Kidney (tissue), 14 donors: ENCODE data around the gene LIN28B. TPM values are rescaled to one million over a fixed set of nuclear protein-coding genes. Genes with fewer than 3 reads are reported as not detected.

Experiments
- DNase-seq, 5 donors: peaks; one replicate each; pipeline ENCODE4 v3.0.0-alpha.2; 2013 to 2020
- FAIRE-seq: peaks from 2 replicates; lab custom pipeline; 2012; peaks lifted over from hg19 to GRCh38; lab: Jason Lieb, UNC
- H3K27ac ChIP-seq, 2 donors: one replicate each; pipeline ENCODE4 v1.7.0; 2013; ENCODE audit warnings: low read depth in 2 of 2, low read length in 2 of 2, inconsistent platforms in 1 of 2
- H3K27me3 ChIP-seq: one replicate; pipeline ENCODE4 v1.7.1; 2013; ENCODE audit warnings: low read length, inconsistent platforms; ENCODE audit not compliant: control insufficient read depth, insufficient read depth
- H3K36me3 ChIP-seq, 3 donors: one replicate each; pipeline versions ENCODE4 v1.7.0 to v1.7.1; 2013; ENCODE audit warnings: low read length in 3 of 3, control low read depth in 1 of 3, inconsistent platforms in 1 of 3; ENCODE audit not compliant: insufficient read depth in 3 of 3, control insufficient read depth in 2 of 3
- H3K4me1 ChIP-seq, 3 donors: one replicate each; pipeline versions ENCODE4 v1.7.0 to v1.7.1; 2013; ENCODE audit warnings: low read length in 3 of 3, inconsistent platforms in 1 of 3, low read depth in 1 of 3; ENCODE audit not compliant: control insufficient read depth in 2 of 3, insufficient read depth in 2 of 3
- H3K4me3 ChIP-seq, 3 donors: one replicate each; pipeline versions ENCODE4 v1.7.0 to v1.8.1; 2013; ENCODE audit warnings: low read length in 3 of 3, control low read depth in 1 of 3, inconsistent platforms in 1 of 3
- H3K9ac ChIP-seq, 3 donors: one replicate each; pipeline versions ENCODE4 v1.7.0 to v1.7.1; 2013; ENCODE audit warnings: low read length in 3 of 3, control low read depth in 1 of 3, inconsistent platforms in 1 of 3
- H3K9me3 ChIP-seq, 3 donors: one replicate each; pipeline versions ENCODE4 v1.7.0 to v1.7.1; 2013; ENCODE audit warnings: low read length in 3 of 3, control low read depth in 1 of 3, inconsistent platforms in 1 of 3; ENCODE audit not compliant: control insufficient read depth in 2 of 3, insufficient read depth in 1 of 3
- intact Hi-C: fragments of 100-400 bp; cut with DNase I; formaldehyde crosslinking; loops from one replicate; pipeline ENCODE4 v1.11.1; 2022
- polyA plus RNA-seq: library from polyadenylated mRNA; stranded (reverse); fragments of 350-450 nt; fragmentation: Illumina TruSeq; extraction: RNeasy Lipid Tissue Mini Kit (QIAGEN cat#74804); gene quantifications from one replicate; pipeline ENCODE4 v1.2.3, GENCODE V29; 2014; ENCODE audit warnings: low read depth, low replicate concordance; ENCODE audit not compliant: insufficient read depth
- total RNA-seq: library from RNA; stranded (reverse); fragmentation: NEBNext Ultra II Directional; extraction: Animal tissue kit (Norgen Biotek cat#: 25700); gene quantifications from one replicate; pipeline ENCODE4 v1.2.1, GENCODE V29; 2021
- TF ChIP-seq, protein P1 (sequence below): IDR thresholded peaks from 3 replicates; pipeline ENCODE4 v1.5.1; 2012; ENCODE audit warnings: mild to moderate bottlenecking, moderate library complexity, borderline replicate concordance; ENCODE audit not compliant: insufficient read depth; ENCODE audit errors: extremely low read depth
- donor health status: control.
- donor health status: control.
- donor health status: control.
- donor health status: control.
- donor health status: control.
- donor health status: DM: yes; HTN: yes; CAD: no.
- donor health status: Normal renal cell carcinoma (clear cell type).

Gene LIN28B
- total and polyA plus RNA-seq, 2 donors from 2014 or later = not detected

DNA sequence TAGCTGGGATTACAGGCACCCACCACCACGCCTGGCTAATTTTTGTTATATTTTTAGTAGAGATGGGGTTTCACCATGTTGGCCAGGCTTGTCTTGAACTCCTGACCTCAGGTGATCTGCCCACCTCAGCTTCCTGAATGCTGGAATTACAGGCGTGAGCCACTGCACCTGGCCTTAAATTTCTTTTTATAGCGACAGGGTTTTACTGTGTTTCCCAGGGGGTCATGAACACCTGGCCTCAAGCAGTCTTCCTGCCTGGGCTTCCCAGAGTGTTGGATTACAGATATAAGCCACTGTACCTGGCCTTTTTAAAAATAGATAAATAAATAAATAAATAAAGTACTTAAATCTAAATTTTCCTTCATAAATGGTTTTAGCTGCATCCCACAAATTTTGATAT lies 57.5 kb downstream of the LIN28B start:
- Histone ChIP-seq H3K4me1 (no peaks in the 10 kb centered on the region), H3K27ac (no peak overlapping the region), H3K9me3 (no peaks in the 10 kb centered on the region), H3K4me3 (no peak overlapping the region), H3K9ac (no peak overlapping the region), H3K36me3 (no peaks in the 10 kb centered on the region), H3K27me3 (no peaks in the 10 kb centered on the region)
- TF ChIP-seq, protein P1, sequence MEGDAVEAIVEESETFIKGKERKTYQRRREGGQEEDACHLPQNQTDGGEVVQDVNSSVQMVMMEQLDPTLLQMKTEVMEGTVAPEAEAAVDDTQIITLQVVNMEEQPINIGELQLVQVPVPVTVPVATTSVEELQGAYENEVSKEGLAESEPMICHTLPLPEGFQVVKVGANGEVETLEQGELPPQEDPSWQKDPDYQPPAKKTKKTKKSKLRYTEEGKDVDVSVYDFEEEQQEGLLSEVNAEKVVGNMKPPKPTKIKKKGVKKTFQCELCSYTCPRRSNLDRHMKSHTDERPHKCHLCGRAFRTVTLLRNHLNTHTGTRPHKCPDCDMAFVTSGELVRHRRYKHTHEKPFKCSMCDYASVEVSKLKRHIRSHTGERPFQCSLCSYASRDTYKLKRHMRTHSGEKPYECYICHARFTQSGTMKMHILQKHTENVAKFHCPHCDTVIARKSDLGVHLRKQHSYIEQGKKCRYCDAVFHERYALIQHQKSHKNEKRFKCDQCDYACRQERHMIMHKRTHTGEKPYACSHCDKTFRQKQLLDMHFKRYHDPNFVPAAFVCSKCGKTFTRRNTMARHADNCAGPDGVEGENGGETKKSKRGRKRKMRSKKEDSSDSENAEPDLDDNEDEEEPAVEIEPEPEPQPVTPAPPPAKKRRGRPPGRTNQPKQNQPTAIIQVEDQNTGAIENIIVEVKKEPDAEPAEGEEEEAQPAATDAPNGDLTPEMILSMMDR = no peak
- FAIRE-seq (no peak), DNase-seq (peak in 3 of 5 donors; percentile 9 to 21 (median 21))
- intact Hi-C loops = no loop called here

DNA sequence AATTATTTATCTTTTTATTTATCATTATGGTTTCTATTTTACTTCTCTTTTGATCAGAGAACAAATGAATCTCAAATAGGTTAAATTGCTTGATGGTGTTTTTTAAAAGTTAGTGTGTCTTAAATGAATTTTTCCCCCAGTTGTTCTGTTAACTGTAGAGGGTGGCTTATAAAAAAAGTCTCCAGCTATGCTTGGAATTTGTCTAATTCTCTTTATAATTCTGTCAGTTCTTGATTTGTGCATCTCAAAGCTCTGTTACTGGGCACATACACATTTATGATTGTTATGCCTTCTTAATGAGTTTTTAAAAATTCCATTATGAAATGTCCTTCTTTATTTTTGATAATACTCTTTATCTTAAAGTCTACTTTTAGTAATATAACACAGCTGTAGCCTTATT lies 58.0 kb downstream of the LIN28B start:
- Histone ChIP-seq H3K4me3 (no peak overlapping the region), H3K36me3 (no peaks in the 10 kb centered on the region), H3K27me3 (no peaks in the 10 kb centered on the region), H3K27ac (no peak overlapping the region), H3K9me3 (no peaks in the 10 kb centered on the region), H3K9ac (no peak overlapping the region), H3K4me1 (no peaks in the 10 kb centered on the region)
- intact Hi-C loops = no loop called here
- FAIRE-seq (no peak), DNase-seq (no peak)
- TF ChIP-seq, protein P1 = no peak

DNA sequence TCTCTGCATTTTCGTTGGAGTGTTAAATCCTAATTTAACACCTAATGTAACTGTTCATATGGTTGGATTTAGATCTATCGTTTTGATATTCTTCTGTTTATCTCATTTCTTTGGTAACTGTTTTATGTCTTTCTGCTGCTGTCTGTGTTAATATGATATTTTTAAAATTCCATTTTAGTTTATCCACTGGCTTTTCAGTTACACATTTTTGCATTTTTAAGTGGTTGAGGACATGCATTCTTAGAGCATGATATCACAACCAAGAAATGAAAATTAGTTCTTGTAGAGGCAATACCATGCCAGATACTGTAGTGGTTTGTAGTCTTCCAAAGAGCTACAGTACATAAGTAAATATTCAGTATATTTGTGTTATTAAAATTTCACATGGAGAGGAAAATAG lies 58.6 kb downstream of the LIN28B start:
- H3K4me1 ChIP-seq = no peaks in the 10 kb centered on the region
- DNase-seq (peak in 2 of 5 donors; percentile 17 to 22), FAIRE-seq (no peak)
- no peak overlapping the region for H3K27ac ChIP-seq
- no peaks in the 10 kb centered on the region for H3K36me3 ChIP-seq
- TF ChIP-seq, protein P1 = no peak
- H3K9me3 ChIP-seq = no peaks in the 10 kb centered on the region
- intact Hi-C loops = no loop called here
- no peak overlapping the region for H3K4me3 ChIP-seq
- no peaks in the 10 kb centered on the region for H3K27me3 ChIP-seq
- H3K9ac ChIP-seq = no peak overlapping the region

DNA sequence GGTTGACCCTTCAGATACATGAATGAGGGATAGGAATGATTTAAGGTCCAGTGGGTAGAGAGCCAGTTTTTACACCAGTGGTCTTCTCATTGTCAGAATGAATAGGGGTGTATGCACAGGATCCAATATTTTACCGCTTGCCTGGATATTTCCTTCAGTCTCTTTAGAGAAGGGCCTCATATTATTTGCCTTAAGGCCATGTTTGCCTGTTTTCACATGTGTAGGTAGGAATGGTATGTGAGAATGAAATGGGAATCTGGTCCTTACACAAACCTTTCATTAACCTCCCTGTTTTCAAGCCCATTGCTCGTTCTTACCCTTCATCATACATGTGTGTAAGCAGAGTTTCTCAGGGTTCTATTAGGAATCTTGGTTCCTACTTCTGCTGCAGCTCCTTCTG lies 62.4 kb downstream of the LIN28B start:
- no peaks in the 10 kb centered on the region for H3K36me3 ChIP-seq
- intact Hi-C loops = no loop called here
- TF ChIP-seq, protein P1 = no peak
- no peaks in the 10 kb centered on the region for H3K4me1 ChIP-seq
- H3K27me3 ChIP-seq = no peaks in the 10 kb centered on the region
- H3K27ac ChIP-seq = no peak overlapping the region
- FAIRE-seq = no peak
- no peak overlapping the region for H3K9ac ChIP-seq
- H3K4me3 ChIP-seq = no peak overlapping the region
- DNase-seq = no peak
- H3K9me3 ChIP-seq = no peaks in the 10 kb centered on the region
